GM12878 (cell line): ENCODE data around the gene PLEKHG2. TPM values are rescaled to one million over a fixed set of nuclear protein-coding genes. Genes with fewer than 3 reads are reported as not detected.
A peak's percentile ranks its signal among the peaks of the same experiment; 100 is the strongest.

Source experiments
- ATF7 ChIP-seq: fragments of 450-650 bp; IDR thresholded peaks from 2 replicates; pipeline ENCODE4 v1.6.1; 2016; ENCODE audit warnings: low read depth, mild to moderate bottlenecking
- CHD2 ChIP-seq: IDR thresholded peaks from 2 replicates; pipeline ENCODE4 v1.6.1; 2011; ENCODE audit warnings: low read depth, low read length, improper control_type of control experiment, borderline replicate concordance
- HCFC1 ChIP-seq: fragments of 150-350 bp; IDR thresholded peaks from 2 replicates; pipeline ENCODE4 v1.6.1; 2014; ENCODE audit warnings: low read length
- HDAC2 ChIP-seq: fragments of 200-600 bp; sonication (generic); IDR thresholded peaks from 2 replicates; pipeline ENCODE4 v1.6.1; 2017
- IKZF1 ChIP-seq: fragments of 450-650 bp; conservative IDR thresholded peaks from 2 replicates; pipeline ENCODE4 v1.6.1; 2017; ENCODE audit warnings: antibody characterized with exemption, mild to moderate bottlenecking
- IKZF2 ChIP-seq, 2 experiments: fragments of 450-650 bp; IDR thresholded peaks; 2 replicates each; pipeline ENCODE4 v1.6.1; 2017; ENCODE audit warnings: mild to moderate bottlenecking in 2 of 2, moderate library complexity in 2 of 2
- JUNB ChIP-seq: IDR thresholded peaks from 2 replicates; pipeline ENCODE4 v1.6.1; 2016; ENCODE audit warnings: antibody characterized with exemption, mild to moderate bottlenecking
- LARP7 ChIP-seq: fragments of 450-650 bp; IDR thresholded peaks from 2 replicates; pipeline ENCODE4 v1.6.1; 2017; ENCODE audit warnings: mild to moderate bottlenecking
- MEF2A ChIP-seq: IDR thresholded peaks from 2 replicates; pipeline ENCODE4 v1.6.1; 2011; ENCODE audit warnings: low read depth, mild to moderate bottlenecking, low read length, moderate library complexity; ENCODE audit not compliant: insufficient read depth
- MXI1 ChIP-seq: fragments of 150-350 bp; IDR thresholded peaks from 2 replicates; pipeline ENCODE4 v1.6.1; 2011; ENCODE audit warnings: low read depth, mild to moderate bottlenecking, inconsistent platforms, low read length, improper control_type of control experiment
- NKRF ChIP-seq: fragments of 450-650 bp; conservative IDR thresholded peaks from 2 replicates; pipeline ENCODE4 v1.6.1; 2017; ENCODE audit warnings: mild to moderate bottlenecking, moderate library complexity
- PAX8 ChIP-seq: fragments of 450-650 bp; IDR thresholded peaks from 2 replicates; pipeline ENCODE4 v1.6.1; 2017; ENCODE audit warnings: mild to moderate bottlenecking, moderate library complexity
- POLR2A ChIP-seq: IDR thresholded peaks from 2 replicates; pipeline ENCODE4 v1.6.1; 2011; ENCODE audit warnings: low read depth, mild to moderate bottlenecking, low read length
- RB1 ChIP-seq: fragments of 450-650 bp; formaldehyde crosslinking; IDR thresholded peaks from 2 replicates; pipeline ENCODE4 v1.6.1; 2017; ENCODE audit warnings: mild to moderate bottlenecking, borderline replicate concordance
- SIN3A ChIP-seq: IDR thresholded peaks from 2 replicates; pipeline ENCODE4 v1.6.1; 2012; ENCODE audit warnings: low read depth, low read length, improper control_type of control experiment
- SMAD1 ChIP-seq: fragments of 450-650 bp; IDR thresholded peaks from 2 replicates; pipeline ENCODE4 v1.6.1; 2018; ENCODE audit warnings: mild to moderate bottlenecking, low read depth; ENCODE audit not compliant: partially characterized antibody
- SMARCA5 ChIP-seq: fragments of 450-650 bp; IDR thresholded peaks from 2 replicates; pipeline ENCODE4 v1.6.1; 2017; ENCODE audit warnings: mild to moderate bottlenecking
- SMC3 ChIP-seq: IDR thresholded peaks from 2 replicates; pipeline ENCODE4 v1.6.1; 2011; ENCODE audit warnings: low read length, improper control_type of control experiment, borderline replicate concordance
- SPI1 ChIP-seq: IDR thresholded peaks from 2 replicates; pipeline ENCODE4 v1.6.1; 2011; ENCODE audit warnings: low read depth, mild to moderate bottlenecking, low read length, moderate library complexity, borderline replicate concordance; ENCODE audit not compliant: insufficient read depth
- TCF3 ChIP-seq: IDR thresholded peaks from 2 replicates; pipeline ENCODE4 v1.6.1; 2012; ENCODE audit warnings: low read depth, mild to moderate bottlenecking, low read length, borderline replicate concordance; ENCODE audit not compliant: insufficient read depth
- TCF7 ChIP-seq: IDR thresholded peaks from 2 replicates; pipeline ENCODE4 v1.6.1; 2014; ENCODE audit warnings: antibody characterized with exemption, borderline replicate concordance
- YY1 ChIP-seq: IDR thresholded peaks from 2 replicates; pipeline ENCODE4 v1.6.1; 2011; ENCODE audit warnings: low read depth, mild to moderate bottlenecking, low read length
- ZBED1 ChIP-seq: IDR thresholded peaks from 2 replicates; pipeline ENCODE4 v1.6.1; 2016; ENCODE audit warnings: borderline replicate concordance
- ZNF217 ChIP-seq: fragments of 450-650 bp; IDR thresholded peaks from 2 replicates; pipeline ENCODE4 v1.6.1; 2017; ENCODE audit warnings: antibody characterized with exemption, mild to moderate bottlenecking
- ZZZ3 ChIP-seq: IDR thresholded peaks from 2 replicates; pipeline ENCODE4 v1.6.1; 2011; ENCODE audit warnings: low read depth; ENCODE audit not compliant: control insufficient read depth, insufficient read length
- polyA plus RNA-seq, 11 experiments: library from polyadenylated mRNA; depleted of rRNA in 4 of 11; unstranded in 6 of 11; stranded (reverse) in 5 of 11; fragments of >200 nt; fragmentation: Nextera tagmentation in 4 of 11; fragmentation: Illumina TruSeq in 1 of 11; extraction: Ambion mirVana in 4 of 11; extraction: Trizol in 1 of 11; gene quantifications; 1 replicate in 1 of 11; 2 replicates in 10 of 11; pipeline versions ENCODE4 v1.2.1 to v1.2.3, GENCODE V29; 2011 to 2016; ENCODE audit warnings: inconsistent platforms in 2 of 11, missing spikeins in 2 of 11, low read depth in 1 of 11
- total RNA-seq, 4 experiments: library from RNA; depleted of rRNA in 3 of 4; stranded (reverse); fragments of >200 nt in 3 of 4; fragmentation: Illumina TruSeq in 1 of 4; extraction: Trizol in 1 of 4; gene quantifications; 2 replicates each; pipeline versions ENCODE4 v1.2.1 to v1.2.3, GENCODE V29; 2013 to 2021
- TF ChIP-seq, protein P1 (sequence below): fragments of 450-650 bp; formaldehyde crosslinking; IDR thresholded peaks from 2 replicates; pipeline ENCODE4 v1.4.0; 2020; ENCODE audit warnings: mild to moderate bottlenecking, moderate library complexity

PLEKHG2 gene
- total and polyA plus RNA-seq, 10 of the 15 experiments (the other 5 are each of a cell fraction or from before 2014, with no cell fraction given), result 3.0 to 62.5 (median 17.2) TPM

- 0 out of 2 replicates have a peak, but pooled peaks have one; percentile 38 for TF ChIP-seq RB1
- TF ChIP-seq SMC3, result peak; percentile 97
- peak; percentile 80; the same call in 1 of the 2 replicates for TF ChIP-seq MXI1
- peak; percentile 41; the same call in 1 of the 2 replicates for TF ChIP-seq YY1
- no peak for TF ChIP-seq ATF7
- TF ChIP-seq ZBED1, result 0 out of 2 replicates have a peak, but pooled peaks have one; percentile 8
- TF ChIP-seq, protein P1, sequence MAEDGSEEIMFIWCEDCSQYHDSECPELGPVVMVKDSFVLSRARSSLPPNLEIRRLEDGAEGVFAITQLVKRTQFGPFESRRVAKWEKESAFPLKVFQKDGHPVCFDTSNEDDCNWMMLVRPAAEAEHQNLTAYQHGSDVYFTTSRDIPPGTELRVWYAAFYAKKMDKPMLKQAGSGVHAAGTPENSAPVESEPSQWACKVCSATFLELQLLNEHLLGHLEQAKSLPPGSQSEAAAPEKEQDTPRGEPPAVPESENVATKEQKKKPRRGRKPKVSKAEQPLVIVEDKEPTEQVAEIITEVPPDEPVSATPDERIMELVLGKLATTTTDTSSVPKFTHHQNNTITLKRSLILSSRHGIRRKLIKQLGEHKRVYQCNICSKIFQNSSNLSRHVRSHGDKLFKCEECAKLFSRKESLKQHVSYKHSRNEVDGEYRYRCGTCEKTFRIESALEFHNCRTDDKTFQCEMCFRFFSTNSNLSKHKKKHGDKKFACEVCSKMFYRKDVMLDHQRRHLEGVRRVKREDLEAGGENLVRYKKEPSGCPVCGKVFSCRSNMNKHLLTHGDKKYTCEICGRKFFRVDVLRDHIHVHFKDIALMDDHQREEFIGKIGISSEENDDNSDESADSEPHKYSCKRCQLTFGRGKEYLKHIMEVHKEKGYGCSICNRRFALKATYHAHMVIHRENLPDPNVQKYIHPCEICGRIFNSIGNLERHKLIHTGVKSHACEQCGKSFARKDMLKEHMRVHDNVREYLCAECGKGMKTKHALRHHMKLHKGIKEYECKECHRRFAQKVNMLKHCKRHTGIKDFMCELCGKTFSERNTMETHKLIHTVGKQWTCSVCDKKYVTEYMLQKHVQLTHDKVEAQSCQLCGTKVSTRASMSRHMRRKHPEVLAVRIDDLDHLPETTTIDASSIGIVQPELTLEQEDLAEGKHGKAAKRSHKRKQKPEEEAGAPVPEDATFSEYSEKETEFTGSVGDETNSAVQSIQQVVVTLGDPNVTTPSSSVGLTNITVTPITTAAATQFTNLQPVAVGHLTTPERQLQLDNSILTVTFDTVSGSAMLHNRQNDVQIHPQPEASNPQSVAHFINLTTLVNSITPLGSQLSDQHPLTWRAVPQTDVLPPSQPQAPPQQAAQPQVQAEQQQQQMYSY (CRISPR knock-in tag), result no peak
- TF ChIP-seq TCF7, result peak; percentile 28; the same call in 1 of the 2 replicates
- TF ChIP-seq SMARCA5, result peak; percentile 95; the same call in 1 of the 2 replicates
- TF ChIP-seq SPI1, result no peak
- no peak for TF ChIP-seq SIN3A
- 0 out of 2 replicates have a peak, but pooled peaks have one; percentile 13 for TF ChIP-seq POLR2A
- TF ChIP-seq HDAC2, result no peak
- TF ChIP-seq JUNB, result no peak
- 0 out of 2 replicates have a peak, but pooled peaks have one; percentile 97 for TF ChIP-seq ZNF217
- TF ChIP-seq SMAD1, result no peak
- TF ChIP-seq MEF2A, result no peak
- peak; percentile 27; the same call in 1 of the 2 replicates for TF ChIP-seq HCFC1
- no peak for TF ChIP-seq PAX8
- TF ChIP-seq IKZF1, result no peak
- TF ChIP-seq CHD2, result no peak
- TF ChIP-seq IKZF2 (IDR thresholded peaks at IDR 0.05), result no peak
- TF ChIP-seq ZZZ3, result no peak
- peak; percentile 83; the same call in 1 of the 2 replicates for TF ChIP-seq LARP7
- TF ChIP-seq NKRF, result peak; percentile 66; the same call in 1 of the 2 replicates
- no peak; the same call in 1 of the 2 replicates for TF ChIP-seq TCF3
These were observed 703 bp upstream of the PLEKHG2 start (continued) for GRCh38 chr19:39411832-39412099.
